ENCODE data around the gene SMU1.

The SMU1 gene

DNA sequence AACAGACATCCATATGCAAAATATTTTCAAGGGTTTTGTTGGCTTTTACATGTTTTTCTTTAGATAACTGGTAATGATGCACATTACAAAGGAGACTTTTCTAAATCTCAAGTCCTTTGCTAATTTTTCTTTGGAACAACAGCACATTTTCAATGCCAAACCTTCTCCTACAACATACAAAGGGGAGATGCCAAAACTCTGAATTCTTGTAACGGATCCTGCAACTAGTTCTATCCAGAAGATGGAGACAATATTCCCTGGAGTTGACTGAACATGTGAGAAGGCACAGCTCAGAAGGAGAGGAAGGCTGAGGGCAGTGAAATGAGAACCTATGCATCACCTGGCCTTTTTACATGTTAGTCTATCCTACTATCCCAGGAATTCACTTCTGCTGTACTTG lies 30.4 kb downstream of the SMU1 start:
- H3K36me3 ChIP-seq (ENCODE audit: control insufficient read depth in 4 of 4, insufficient read depth in 4 of 4, low read length in 3 of 4) = peaks cover 7 to 38% (median 23%) of the 10 kb centered on the region in 4 experiments
- no peak for DNase-seq
- CTCF ChIA-PET = no interaction called here
- H3K4me3 ChIP-seq (ENCODE audit: control insufficient read depth in 1 of 7, extremely low read depth in 1 of 7, insufficient read depth in 4 of 7, low read depth in 2 of 7, low read length in 6 of 7) = no peak overlapping the region
- no peak overlapping the region for H3K27ac ChIP-seq (ENCODE audit: insufficient read depth in 1 of 2, low read depth in 1 of 2, low read length in 2 of 2, poor library complexity in 1 of 2, severe bottlenecking in 2 of 2)
- 100% methylated on average over 1 of the region's 1 CpG for WGBS (ENCODE audit: insufficient coverage)
- no peaks in the 10 kb centered on the region for H3K9me3 ChIP-seq (ENCODE audit: control extremely low read depth in 1 of 5, control insufficient read depth in 4 of 5, insufficient read depth in 2 of 5, low read depth in 1 of 5, low read length in 4 of 5)
- H3K4me1 ChIP-seq (ENCODE audit: control extremely low read depth in 1 of 4, control insufficient read depth in 4 of 4, insufficient read depth in 4 of 4, low read length in 3 of 4) = peaks cover 7 to 16% (median 12%) of the 10 kb centered on the region in 4 experiments
- no peaks in the 10 kb centered on the region for H3K27me3 ChIP-seq (replicated peaks in 2 of 5; ENCODE audit: control insufficient read depth in 4 of 5, insufficient read depth in 5 of 5, low read length in 4 of 5)
- POLR2A ChIA-PET = no interaction called here

DNA sequence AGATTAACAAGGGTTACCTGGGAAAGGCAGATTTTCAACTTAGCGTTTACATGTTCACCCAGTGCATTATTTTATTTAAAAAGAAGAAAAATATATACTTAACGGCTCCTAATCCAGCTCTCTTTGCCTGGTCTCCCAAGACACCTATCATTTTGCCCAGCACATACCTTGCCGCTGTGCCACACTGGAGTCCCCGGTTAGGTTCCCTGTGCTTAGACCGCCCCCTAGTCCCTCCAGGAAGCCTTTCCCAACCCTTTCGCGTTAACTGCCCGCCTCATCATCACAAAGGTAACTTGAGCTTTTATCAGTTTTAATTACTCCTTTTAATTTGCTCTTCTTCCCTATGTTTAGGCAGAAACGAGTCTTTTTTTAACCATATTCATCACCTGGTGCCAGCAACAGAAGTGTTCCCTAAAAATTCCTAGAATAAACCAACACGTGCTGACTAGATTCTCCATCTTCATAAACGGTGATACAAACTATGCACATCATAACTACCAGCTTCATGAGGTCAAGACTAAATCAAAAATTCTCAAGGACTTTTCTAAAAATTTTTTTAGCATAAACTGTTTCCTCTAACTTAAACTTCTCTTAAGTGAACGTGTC lies 31.7 kb downstream of the SMU1 start:
- Histone ChIP-seq H3K27me3 (replicated peaks in 2 of 5; ENCODE audit: control insufficient read depth in 4 of 5, insufficient read depth in 5 of 5, low read length in 4 of 5) (no peaks in the 10 kb centered on the region), H3K4me1 (ENCODE audit: control extremely low read depth in 1 of 4, control insufficient read depth in 4 of 4, insufficient read depth in 4 of 4, low read length in 3 of 4) (peaks cover 7 to 16% (median 12%) of the 10 kb centered on the region in 4 experiments), H3K4me3 (ENCODE audit: control insufficient read depth in 1 of 7, extremely low read depth in 1 of 7, insufficient read depth in 4 of 7, low read depth in 2 of 7, low read length in 6 of 7) (peak overlapping the region in 6 of 7 experiments; percentile 59 to 80 (median 66)), H3K36me3 (ENCODE audit: control insufficient read depth in 4 of 4, insufficient read depth in 4 of 4, low read length in 3 of 4) (peaks cover 11 to 43% (median 22%) of the 10 kb centered on the region in 4 experiments), H3K9me3 (ENCODE audit: control extremely low read depth in 1 of 5, control insufficient read depth in 4 of 5, insufficient read depth in 2 of 5, low read depth in 1 of 5, low read length in 4 of 5) (no peaks in the 10 kb centered on the region), H3K27ac (ENCODE audit: insufficient read depth in 1 of 2, low read depth in 1 of 2, low read length in 2 of 2, poor library complexity in 1 of 2, severe bottlenecking in 2 of 2) (no peak overlapping the region)
- no peak for DNase-seq
- 84% methylated on average over 7 of the region's 12 CpGs for WGBS (ENCODE audit: insufficient coverage)
- ChIA-PET POLR2A (interaction anchor here (1.5 kb wide), 1 partner anchor 122 kb away, joined by 4 read pairs; the partner anchor contains the start of gene B4GALT1), CTCF (interaction anchor here (0.7 to 1.4 kb wide), 4 partner anchors 10 to 18 kb away, joined by 3 to 5 read pairs (median 4); no protein-coding TSS in a partner anchor)

DNA sequence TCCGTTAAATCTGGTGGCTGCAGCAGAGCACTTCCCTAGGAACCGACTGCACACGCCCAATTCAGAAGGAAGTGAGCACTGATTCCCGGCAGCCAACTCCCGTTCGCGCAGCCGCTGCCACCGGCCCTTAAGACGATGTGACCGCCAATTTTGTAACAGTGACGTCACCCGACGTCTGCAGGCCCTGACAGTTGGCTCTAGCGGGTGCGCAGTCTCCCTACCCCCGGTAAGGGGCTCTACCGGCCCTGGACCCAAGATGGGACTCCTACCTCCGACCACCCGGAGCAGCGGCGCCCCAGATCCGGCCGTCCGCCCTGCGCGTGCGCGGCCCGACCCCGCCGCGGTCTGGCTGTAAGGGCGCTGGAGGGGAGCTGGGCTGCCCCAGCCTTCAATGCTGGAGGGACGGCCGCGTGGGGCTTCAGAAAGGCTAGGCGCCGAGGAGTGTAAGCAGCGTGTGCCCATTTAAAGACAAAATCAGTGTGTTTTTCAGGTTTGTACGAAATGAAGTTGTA lies 32.3 kb downstream of the SMU1 start:
- Histone ChIP-seq H3K9me3 (ENCODE audit: control extremely low read depth in 1 of 5, control insufficient read depth in 4 of 5, insufficient read depth in 2 of 5, low read depth in 1 of 5, low read length in 4 of 5) (no peaks in the 10 kb centered on the region), H3K4me1 (ENCODE audit: control extremely low read depth in 1 of 4, control insufficient read depth in 4 of 4, insufficient read depth in 4 of 4, low read length in 3 of 4) (peaks cover 7 to 16% (median 12%) of the 10 kb centered on the region in 4 experiments), H3K36me3 (ENCODE audit: control insufficient read depth in 4 of 4, insufficient read depth in 4 of 4, low read length in 3 of 4) (peaks cover 9 to 43% (median 21%) of the 10 kb centered on the region in 4 experiments), H3K27me3 (replicated peaks in 2 of 5; ENCODE audit: control insufficient read depth in 4 of 5, insufficient read depth in 5 of 5, low read length in 4 of 5) (no peaks in the 10 kb centered on the region), H3K27ac (ENCODE audit: insufficient read depth in 1 of 2, low read depth in 1 of 2, low read length in 2 of 2, poor library complexity in 1 of 2, severe bottlenecking in 2 of 2) (no peak overlapping the region), H3K4me3 (ENCODE audit: control insufficient read depth in 1 of 7, extremely low read depth in 1 of 7, insufficient read depth in 4 of 7, low read depth in 2 of 7, low read length in 6 of 7) (peak overlapping the region; percentile 21 to 80 (median 62))
- CTCF ChIA-PET = interaction anchor here (0.7 to 1.4 kb wide), 5 partner anchors 10 to 21 kb away, joined by 3 to 5 read pairs (median 3); no protein-coding TSS in a partner anchor
- POLR2A ChIA-PET = interaction anchor here (1.5 kb wide), 1 partner anchor 123 kb away, joined by 4 read pairs; the partner anchor contains the start of gene B4GALT1
- WGBS (ENCODE audit: insufficient coverage) = 2% methylated on average over 37 of the region's 41 CpGs
- peak; percentile 92 to 97 (median 96) for DNase-seq

DNA sequence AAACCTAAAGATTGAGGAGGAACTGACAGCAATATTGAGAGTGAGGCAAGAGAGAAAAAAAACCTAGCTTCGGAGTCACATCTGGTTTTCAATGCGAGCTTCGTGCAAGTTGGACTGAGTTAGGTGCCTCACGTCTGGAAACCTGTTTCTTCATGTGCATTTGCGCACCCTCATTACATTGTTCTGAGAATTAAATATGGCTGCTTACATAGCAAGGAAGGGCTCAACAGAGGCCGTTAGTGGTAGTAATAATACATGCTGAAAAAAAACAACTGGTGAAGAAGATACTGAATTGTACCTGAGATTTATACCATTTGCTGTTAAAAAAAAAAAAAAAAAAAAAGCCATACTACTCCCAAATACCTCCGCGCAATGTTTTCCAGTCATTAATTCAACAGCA lies 32.8 kb downstream of the SMU1 start:
- H3K27ac ChIP-seq (ENCODE audit: insufficient read depth in 1 of 2, low read depth in 1 of 2, low read length in 2 of 2, poor library complexity in 1 of 2, severe bottlenecking in 2 of 2) = no peak overlapping the region
- WGBS (ENCODE audit: insufficient coverage) = no CpG with 5 or more reads among the region's 8 CpGs
- ChIA-PET POLR2A (interaction anchor here (1.5 kb wide), 1 partner anchor 123 kb away, joined by 4 read pairs; the partner anchor contains the start of gene B4GALT1), CTCF (interaction anchor here (0.9 to 1.4 kb wide), 3 partner anchors 17 to 31 kb away, joined by 3 to 5 read pairs (median 3); no protein-coding TSS in a partner anchor)
- H3K36me3 ChIP-seq (ENCODE audit: control insufficient read depth in 4 of 4, insufficient read depth in 4 of 4, low read length in 3 of 4) = peaks cover 8 to 44% (median 22%) of the 10 kb centered on the region in 4 experiments
- H3K9me3 ChIP-seq (ENCODE audit: control extremely low read depth in 1 of 5, control insufficient read depth in 4 of 5, insufficient read depth in 2 of 5, low read depth in 1 of 5, low read length in 4 of 5) = no peaks in the 10 kb centered on the region
- peak overlapping the region in 6 of 7 experiments; percentile 59 to 80 (median 66) for H3K4me3 ChIP-seq (ENCODE audit: control insufficient read depth in 1 of 7, extremely low read depth in 1 of 7, insufficient read depth in 4 of 7, low read depth in 2 of 7, low read length in 6 of 7)
- DNase-seq = no peak
- peaks cover 7 to 16% (median 12%) of the 10 kb centered on the region in 4 experiments for H3K4me1 ChIP-seq (ENCODE audit: control extremely low read depth in 1 of 4, control insufficient read depth in 4 of 4, insufficient read depth in 4 of 4, low read length in 3 of 4)
- no peaks in the 10 kb centered on the region for H3K27me3 ChIP-seq (replicated peaks in 2 of 5; ENCODE audit: control insufficient read depth in 4 of 5, insufficient read depth in 5 of 5, low read length in 4 of 5)

DNA sequence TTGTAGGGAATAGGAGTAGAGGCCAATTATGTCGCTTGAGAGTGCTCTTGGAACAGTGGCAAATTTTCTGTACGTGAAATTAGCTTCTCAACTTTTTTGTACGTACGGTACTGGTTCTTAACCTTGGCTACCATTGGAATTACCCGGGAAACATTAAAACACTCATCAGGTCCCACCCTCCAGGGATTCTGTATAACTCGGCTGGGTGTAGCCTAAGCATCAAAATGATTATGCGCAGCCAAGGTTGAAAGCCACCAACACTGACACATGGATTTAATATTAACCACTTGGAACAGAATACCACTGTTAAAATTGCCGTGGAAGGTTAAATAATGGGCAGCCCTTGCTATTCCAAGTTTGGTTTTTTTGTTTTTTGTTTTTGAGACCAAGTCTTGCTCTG lies 34.0 kb downstream of the SMU1 start:
- H3K4me1 ChIP-seq (ENCODE audit: control extremely low read depth in 1 of 4, control insufficient read depth in 4 of 4, insufficient read depth in 4 of 4, low read length in 3 of 4) = peaks cover 7 to 16% (median 12%) of the 10 kb centered on the region in 4 experiments
- ChIA-PET POLR2A (no interaction called here), CTCF (interaction anchor here (0.9 kb wide), 1 partner anchor 33 kb away, joined by 3 read pairs; no protein-coding TSS in a partner anchor)
- H3K9me3 ChIP-seq (ENCODE audit: control extremely low read depth in 1 of 5, control insufficient read depth in 4 of 5, insufficient read depth in 2 of 5, low read depth in 1 of 5, low read length in 4 of 5) = no peaks in the 10 kb centered on the region
- no peak for DNase-seq
- no peak overlapping the region for H3K4me3 ChIP-seq (ENCODE audit: control insufficient read depth in 1 of 7, extremely low read depth in 1 of 7, insufficient read depth in 4 of 7, low read depth in 2 of 7, low read length in 6 of 7)
- peaks cover 9 to 48% (median 30%) of the 10 kb centered on the region in 4 experiments for H3K36me3 ChIP-seq (ENCODE audit: control insufficient read depth in 4 of 4, insufficient read depth in 4 of 4, low read length in 3 of 4)
- H3K27ac ChIP-seq (ENCODE audit: insufficient read depth in 1 of 2, low read depth in 1 of 2, low read length in 2 of 2, poor library complexity in 1 of 2, severe bottlenecking in 2 of 2) = no peak overlapping the region
- WGBS (ENCODE audit: insufficient coverage) = 97% methylated on average over 8 of the region's 8 CpGs
- no peaks in the 10 kb centered on the region for H3K27me3 ChIP-seq (replicated peaks in 2 of 5; ENCODE audit: control insufficient read depth in 4 of 5, insufficient read depth in 5 of 5, low read length in 4 of 5)

DNA sequence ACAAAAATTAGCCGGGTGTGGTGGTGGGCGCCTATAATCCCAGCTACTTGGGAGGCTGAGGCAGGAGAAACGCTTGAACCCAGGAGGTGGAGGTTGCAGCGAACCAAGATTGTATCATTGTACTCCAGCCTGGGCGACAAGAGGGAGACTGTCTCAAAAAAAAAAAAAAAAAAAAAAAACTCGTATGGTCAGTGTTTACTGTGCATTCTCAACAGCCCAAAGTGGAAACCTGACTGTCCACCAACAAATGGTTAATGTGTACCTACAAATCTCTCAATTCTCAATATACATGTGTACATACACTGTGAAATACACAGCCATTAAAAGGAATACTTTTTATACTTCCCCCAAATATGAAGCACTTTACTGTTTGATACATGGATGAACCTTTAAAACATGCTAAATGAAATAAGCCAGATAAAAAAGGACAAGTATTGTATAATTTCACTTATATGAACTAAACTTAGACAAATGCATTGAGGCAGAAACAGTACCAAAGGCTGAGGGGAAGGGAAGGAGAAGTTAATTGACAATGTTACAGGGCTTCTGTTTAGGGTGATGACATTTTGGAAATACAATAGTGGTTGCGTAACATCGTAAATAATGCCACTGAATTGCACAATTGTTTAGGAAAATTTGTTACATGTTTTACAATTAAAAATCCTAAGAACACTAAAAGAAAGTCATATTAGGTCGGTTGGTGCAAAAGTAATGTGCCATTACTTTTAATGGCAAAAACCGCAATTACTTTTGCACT lies 34.9 kb downstream of the SMU1 start:
- Histone ChIP-seq H3K27ac (ENCODE audit: insufficient read depth in 1 of 2, low read depth in 1 of 2, low read length in 2 of 2, poor library complexity in 1 of 2, severe bottlenecking in 2 of 2) (no peak overlapping the region), H3K4me3 (ENCODE audit: control insufficient read depth in 1 of 7, extremely low read depth in 1 of 7, insufficient read depth in 4 of 7, low read depth in 2 of 7, low read length in 6 of 7) (no peak overlapping the region), H3K4me1 (ENCODE audit: control extremely low read depth in 1 of 4, control insufficient read depth in 4 of 4, insufficient read depth in 4 of 4, low read length in 3 of 4) (peaks cover 7 to 16% (median 12%) of the 10 kb centered on the region in 4 experiments), H3K27me3 (replicated peaks in 2 of 5; ENCODE audit: control insufficient read depth in 4 of 5, insufficient read depth in 5 of 5, low read length in 4 of 5) (no peaks in the 10 kb centered on the region), H3K9me3 (ENCODE audit: control extremely low read depth in 1 of 5, control insufficient read depth in 4 of 5, insufficient read depth in 2 of 5, low read depth in 1 of 5, low read length in 4 of 5) (no peaks in the 10 kb centered on the region), H3K36me3 (ENCODE audit: control insufficient read depth in 4 of 4, insufficient read depth in 4 of 4, low read length in 3 of 4) (peaks cover 9 to 50% (median 35%) of the 10 kb centered on the region in 4 experiments)
- POLR2A ChIA-PET = no interaction called here
- CTCF ChIA-PET = interaction anchor here (1.3 kb wide), 1 partner anchor 16 kb away, joined by 4 read pairs; the partner anchor contains the start of gene DNAJA1
- 95% methylated on average over 3 of the region's 10 CpGs for WGBS (ENCODE audit: insufficient coverage)
- peak in 1 of 3 donors; percentile 30 for DNase-seq
